Measurements from ENCODE around the gene CRISP2.
"Not testable (repeated sequence)": the region's sequence is repeated elsewhere in the genome, so short reads cannot be mapped to it uniquely, and the experiment has no call there.

CRISP2 gene

GRCh38 chr6:49713346-49713745 is at the start of gene CRISP2:
Gene CRISP2 (minus strand): TSS chr6:49713543. CDS start chr6:49709196, 4,347 bp downstream.
- H3K4me1 ChIP-seq = no peaks in the 10 kb centered on the region
- H3K9ac ChIP-seq = no peak within 1 kb of the TSS
- H3K4me2 ChIP-seq = no peak within 1 kb of the TSS
- no peaks in the 10 kb centered on the region for H3K27me3 ChIP-seq
- TF ChIP-seq Cebpa-rat (IDR thresholded peaks at IDR 0.05) = no peak
- H3K27ac ChIP-seq = no peak within 1 kb of the TSS
- H4K20me1 ChIP-seq = no peaks in the 10 kb centered on the region
- no peaks in the 10 kb centered on the region for H3K9me3 ChIP-seq (replicated peaks in 1 of 11)
- H3K4me3 ChIP-seq = no peak within 1 kb of the TSS
- no peaks in the 10 kb centered on the region for H3K36me3 ChIP-seq

GRCh38 chr6:49744259-49744658 is 30.9 kb upstream of the CRISP2 start, which contains the start of gene CRISP3:
Gene CRISP3 (minus strand): TSS chr6:49744388. CDS start chr6:49744367, 21 bp downstream.
- Histone ChIP-seq H4K20me1 (no peaks in the 10 kb centered on the region), H3K4me2 (no peak within 1 kb of the TSS), H3K4me1 (no peaks in the 10 kb centered on the region), H3K36me3 (no peaks in the 10 kb centered on the region), H3K27me3 (no peaks in the 10 kb centered on the region), H3K9ac (no peak within 1 kb of the TSS), H3K4me3 (no peak within 1 kb of the TSS), H3K27ac (no peak within 1 kb of the TSS), H3K9me3 (replicated peaks in 1 of 11) (no peaks in the 10 kb centered on the region)
- TF ChIP-seq Cebpa-rat (IDR thresholded peaks at IDR 0.05) = no peak

GRCh38 chr6:49743429-49743828 is 30.1 kb upstream of the CRISP2 start:
- H4K20me1 ChIP-seq = no peaks in the 10 kb centered on the region
- no peak overlapping the region for H3K4me3 ChIP-seq
- no peaks in the 10 kb centered on the region for H3K36me3 ChIP-seq
- H3K9me3 ChIP-seq (replicated peaks in 1 of 11) = no peaks in the 10 kb centered on the region
- no peaks in the 10 kb centered on the region for H3K4me1 ChIP-seq
- no peak overlapping the region for H3K9ac ChIP-seq
- H3K27me3 ChIP-seq = no peaks in the 10 kb centered on the region
- H3K4me2 ChIP-seq = no peak overlapping the region
- TF ChIP-seq Cebpa-rat (IDR thresholded peaks at IDR 0.05) = no peak
- no peak overlapping the region for H3K27ac ChIP-seq

- no peak overlapping the region for H3K4me3 ChIP-seq
- H3K27ac ChIP-seq = no peak overlapping the region
- no peak overlapping the region for H3K4me2 ChIP-seq
- no peak overlapping the region for H3K9ac ChIP-seq
- H3K27me3 ChIP-seq = no peaks in the 10 kb centered on the region
- no peaks in the 10 kb centered on the region for H3K4me1 ChIP-seq
- H4K20me1 ChIP-seq = no peaks in the 10 kb centered on the region
- no peaks in the 10 kb centered on the region for H3K36me3 ChIP-seq
- no peaks in the 10 kb centered on the region for H3K9me3 ChIP-seq (replicated peaks in 1 of 11)
- no peak for TF ChIP-seq Cebpa-rat (IDR thresholded peaks at IDR 0.05)
Observed at GRCh38 chr6:49739423-49739822, 26.1 kb upstream of the CRISP2 start.

GRCh38 chr6:49736017-49736508 is 22.7 kb upstream of the CRISP2 start:
- TF ChIP-seq Cebpa-rat (IDR thresholded peaks at IDR 0.05) = no peak
- H3K36me3 ChIP-seq = no peaks in the 10 kb centered on the region
- H3K4me1 ChIP-seq = no peaks in the 10 kb centered on the region
- H3K9ac ChIP-seq = no peak overlapping the region
- H3K4me3 ChIP-seq = no peak overlapping the region
- H3K27ac ChIP-seq = no peak overlapping the region
- no peaks in the 10 kb centered on the region for H4K20me1 ChIP-seq
- H3K4me2 ChIP-seq = no peak overlapping the region
- no peaks in the 10 kb centered on the region for H3K9me3 ChIP-seq (replicated peaks in 1 of 11)
- H3K27me3 ChIP-seq = no peaks in the 10 kb centered on the region

GRCh38 chr6:49733680-49734079 is 20.3 kb upstream of the CRISP2 start:
- TF ChIP-seq Cebpa-rat (IDR thresholded peaks at IDR 0.05) = no peak
- no peaks in the 10 kb centered on the region for H3K9me3 ChIP-seq (replicated peaks in 1 of 11)
- no peak overlapping the region for H3K4me2 ChIP-seq
- H4K20me1 ChIP-seq = no peaks in the 10 kb centered on the region
- no peak overlapping the region for H3K27ac ChIP-seq
- H3K27me3 ChIP-seq = no peaks in the 10 kb centered on the region
- H3K36me3 ChIP-seq = no peaks in the 10 kb centered on the region
- H3K4me1 ChIP-seq = no peaks in the 10 kb centered on the region
- H3K4me3 ChIP-seq = no peak overlapping the region
- H3K9ac ChIP-seq = no peak overlapping the region

GRCh38 chr6:49732781-49733180 is 19.4 kb upstream of the CRISP2 start:
- no peak for TF ChIP-seq Cebpa-rat (IDR thresholded peaks at IDR 0.05)
- Histone ChIP-seq H3K4me2 (no peak overlapping the region), H3K27ac (no peak overlapping the region), H3K4me3 (no peak overlapping the region), H3K27me3 (no peaks in the 10 kb centered on the region), H3K36me3 (no peaks in the 10 kb centered on the region), H3K9me3 (replicated peaks in 1 of 11) (no peaks in the 10 kb centered on the region), H3K4me1 (no peaks in the 10 kb centered on the region), H4K20me1 (no peaks in the 10 kb centered on the region), H3K9ac (no peak overlapping the region)

GRCh38 chr6:49730251-49730650 is 16.9 kb upstream of the CRISP2 start:
- H3K4me2 ChIP-seq = no peak overlapping the region
- H3K27ac ChIP-seq = no peak overlapping the region
- H3K27me3 ChIP-seq = no peaks in the 10 kb centered on the region
- H3K4me3 ChIP-seq = no peak overlapping the region
- no peak overlapping the region for H3K9ac ChIP-seq
- H4K20me1 ChIP-seq = no peaks in the 10 kb centered on the region
- no peaks in the 10 kb centered on the region for H3K36me3 ChIP-seq
- no peaks in the 10 kb centered on the region for H3K9me3 ChIP-seq (replicated peaks in 1 of 11)
- no peak for TF ChIP-seq Cebpa-rat (IDR thresholded peaks at IDR 0.05)
- H3K4me1 ChIP-seq = no peaks in the 10 kb centered on the region

- not testable (repeated sequence) for H3K27me3 ChIP-seq, H3K4me2 ChIP-seq, H3K4me1 ChIP-seq, H3K36me3 ChIP-seq, H3K9ac ChIP-seq, H4K20me1 ChIP-seq, H3K27ac ChIP-seq, H3K4me3 ChIP-seq
- peaks cover 10 to 30% (median 13%) of the 10 kb centered on the region in 11 experiments; a peak in 18 of 22 replicates for H3K9me3 ChIP-seq (replicated peaks in 1 of 11)
Observed at GRCh38 chr6:49723917-49724316, 10.6 kb upstream of the CRISP2 start.

GRCh38 chr6:49721297-49721696 is 8.0 kb upstream of the CRISP2 start:
- Histone ChIP-seq H3K27me3 (no peaks in the 10 kb centered on the region), H3K4me2 (no peak overlapping the region), H3K9me3 (replicated peaks in 1 of 11) (peaks cover 10 to 30% (median 14%) of the 10 kb centered on the region in 11 experiments; a peak in 18 of 22 replicates), H3K4me1 (no peaks in the 10 kb centered on the region), H3K4me3 (no peak overlapping the region), H3K27ac (no peak overlapping the region), H3K9ac (no peak overlapping the region), H3K36me3 (no peaks in the 10 kb centered on the region), H4K20me1 (no peaks in the 10 kb centered on the region)
- TF ChIP-seq Cebpa-rat (IDR thresholded peaks at IDR 0.05) = no peak
